Stimulated activated CD4-positive, alpha-beta T cell treated with anti-CD3 and anti-CD28 coated beads, Interleukin-12 subunit alpha, Interleukin-12 subunit beta, amount 100 ng/mL, for 24 hours (primary cell): ENCODE results near the gene KDM2A.
"Not testable (repeated sequence)": the region's sequence is repeated elsewhere in the genome, so short reads cannot be mapped to it uniquely, and the experiment has no call there.

Experiments used
- DNase-seq, 2 experiments: peaks; one replicate each; pipeline ENCODE4 v3.0.0-alpha.2; 2020; ENCODE audit warnings: low read depth in 2 of 2

KDM2A gene

GRCh38 chr11:67167719-67168118 is 48.7 kb downstream of the KDM2A start:
- DNase-seq, result no peak

DNA sequence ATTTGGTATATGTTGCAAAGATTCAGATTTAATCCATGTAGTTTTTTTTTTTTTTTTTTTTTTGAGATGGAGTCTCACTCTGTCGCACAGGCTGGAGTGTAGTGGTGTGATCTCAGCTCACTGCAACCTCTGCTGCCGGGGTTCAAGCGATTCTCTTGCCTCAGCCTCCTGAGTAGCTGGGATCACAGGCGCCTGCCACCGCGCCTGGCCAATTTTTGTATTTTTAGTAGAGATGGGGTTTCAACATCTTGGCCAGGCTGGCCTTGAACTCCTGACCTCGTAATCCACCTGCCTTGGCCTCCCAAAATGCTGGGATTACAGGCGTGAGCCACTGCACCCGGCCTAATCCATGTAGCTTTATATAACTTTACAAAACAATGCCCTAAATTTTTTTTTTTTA is 49.8 kb downstream of the KDM2A start:
- DNase-seq, result not testable (repeated sequence)

DNA sequence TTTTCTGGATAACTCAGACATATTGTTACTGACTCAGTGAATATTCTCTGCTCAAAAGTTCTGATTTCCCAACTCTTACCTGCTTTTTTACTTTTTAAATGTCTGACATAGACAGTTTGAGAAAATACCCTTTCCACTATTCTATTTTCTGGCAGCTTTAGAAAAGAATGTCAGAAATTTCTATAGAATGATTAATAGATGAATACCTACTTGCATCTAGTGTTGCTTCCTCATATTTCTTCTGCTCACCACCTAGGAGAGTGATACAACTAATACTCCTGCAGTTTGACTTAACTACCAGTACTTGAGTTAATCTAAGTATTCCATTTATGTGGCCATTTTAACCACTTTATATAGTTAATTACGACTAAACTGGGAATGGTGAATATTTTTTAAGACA is 55.2 kb downstream of the KDM2A start:
- no peak for DNase-seq

- DNase-seq, result no peak
Observed at GRCh38 chr11:67177399-67178281, 58.6 kb downstream of the KDM2A start.

DNA sequence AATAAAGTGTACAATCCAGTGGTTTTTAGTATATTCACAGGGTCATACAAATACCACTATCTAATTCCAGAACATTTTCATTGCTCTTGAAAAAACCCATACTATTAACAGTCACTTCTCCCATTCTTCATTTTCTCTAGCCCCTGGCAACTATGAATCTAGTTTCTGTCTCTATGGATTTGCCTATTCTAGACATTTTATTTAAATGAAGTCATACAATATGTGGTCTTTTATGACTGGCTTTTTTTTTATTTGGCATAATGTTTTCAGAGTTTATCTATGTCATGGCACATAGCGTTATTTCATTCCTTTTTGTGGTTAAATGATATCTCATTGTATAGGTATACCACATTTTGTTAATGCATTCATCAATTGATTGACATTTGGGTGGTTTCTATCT is 59.4 kb downstream of the KDM2A start:
- no peak for DNase-seq

DNA sequence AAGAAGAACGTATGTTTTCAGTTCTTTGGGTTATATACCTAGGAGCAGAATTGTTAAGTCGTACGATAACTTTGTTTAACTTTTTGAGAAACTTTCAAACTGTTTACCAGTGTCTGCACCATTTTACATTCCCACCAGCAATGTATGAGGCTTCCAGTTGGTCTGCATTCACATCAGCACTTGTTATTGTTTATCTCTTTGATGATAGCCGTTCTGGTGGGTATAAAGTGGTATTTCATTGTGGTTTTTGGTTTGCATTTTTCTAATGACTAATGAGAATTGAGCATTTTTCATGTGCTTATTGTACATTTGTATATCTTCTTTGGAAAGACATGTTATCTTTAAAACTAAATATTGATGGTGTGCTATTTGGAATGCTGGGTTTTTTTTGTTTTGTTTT is 59.8 kb downstream of the KDM2A start:
- no peak for DNase-seq

GRCh38 chr11:67179892-67180490 is 60.9 kb downstream of the KDM2A start:
- DNase-seq, result no peak

DNA sequence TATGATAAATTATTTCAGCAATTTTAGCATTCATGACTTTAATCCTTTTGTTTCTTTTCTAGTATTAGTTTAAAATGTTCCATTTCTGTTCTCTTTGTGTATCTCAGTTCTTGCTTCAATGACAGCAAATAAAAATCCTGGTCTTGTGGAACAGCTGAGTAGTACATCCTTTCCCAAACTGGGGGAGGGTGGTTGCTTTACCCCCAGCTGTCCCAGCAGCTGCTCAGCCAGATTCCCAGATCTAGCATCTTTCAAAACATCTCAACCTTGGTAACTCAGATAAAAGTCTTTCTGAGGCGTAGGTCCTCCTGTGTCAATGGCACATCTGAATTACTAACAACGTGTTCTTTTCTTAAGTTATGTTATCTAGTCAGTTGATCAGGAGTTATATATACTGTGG is 75.0 kb downstream of the KDM2A start:
- DNase-seq, result no peak

DNA sequence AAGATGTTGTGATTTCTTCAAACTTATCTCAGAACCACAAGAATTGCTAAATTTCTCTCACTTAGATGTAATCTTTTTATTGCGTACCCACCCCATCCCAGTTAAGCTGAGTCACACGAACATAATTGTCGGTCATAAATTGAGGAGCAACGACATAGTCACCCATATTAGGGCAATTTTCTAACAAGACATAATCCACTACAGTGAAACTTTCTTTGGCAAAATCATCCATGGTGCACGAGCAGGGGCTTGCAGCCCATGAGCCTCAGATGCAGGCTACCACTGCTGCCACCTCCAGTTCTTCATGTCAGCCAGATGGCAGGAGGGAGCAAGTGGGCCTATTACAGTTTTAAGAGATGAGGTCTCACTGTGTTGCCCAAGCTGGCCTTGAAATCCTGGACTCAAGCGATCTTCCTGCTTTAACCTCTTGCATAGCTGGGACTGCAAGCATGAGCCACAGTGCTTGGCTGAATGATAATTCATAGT is 77.0 kb downstream of the KDM2A start:
- no peak for DNase-seq

- no peak for DNase-seq
Observed at GRCh38 chr11:67197606-67198005, 78.5 kb downstream of the KDM2A start.

DNA sequence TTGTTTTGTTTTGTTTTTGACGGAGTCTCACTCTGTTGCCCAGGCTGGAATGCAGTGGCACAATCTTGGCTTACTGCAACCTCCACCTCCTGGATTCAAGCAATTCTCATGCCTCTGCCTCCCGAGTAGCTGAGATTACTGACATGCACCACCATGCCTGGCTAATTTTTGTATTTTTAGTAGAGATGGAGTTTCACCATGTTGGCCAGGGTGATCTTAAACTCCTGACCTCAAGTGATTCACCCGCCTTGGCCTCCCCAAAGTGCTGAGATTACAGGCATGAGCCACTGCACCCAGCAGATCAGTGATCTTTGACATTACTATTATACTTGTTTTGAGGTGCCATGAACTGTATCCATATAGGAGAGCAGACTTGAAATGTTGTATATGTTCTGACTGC is 79.7 kb downstream of the KDM2A start:
- not testable (repeated sequence) for DNase-seq

DNA sequence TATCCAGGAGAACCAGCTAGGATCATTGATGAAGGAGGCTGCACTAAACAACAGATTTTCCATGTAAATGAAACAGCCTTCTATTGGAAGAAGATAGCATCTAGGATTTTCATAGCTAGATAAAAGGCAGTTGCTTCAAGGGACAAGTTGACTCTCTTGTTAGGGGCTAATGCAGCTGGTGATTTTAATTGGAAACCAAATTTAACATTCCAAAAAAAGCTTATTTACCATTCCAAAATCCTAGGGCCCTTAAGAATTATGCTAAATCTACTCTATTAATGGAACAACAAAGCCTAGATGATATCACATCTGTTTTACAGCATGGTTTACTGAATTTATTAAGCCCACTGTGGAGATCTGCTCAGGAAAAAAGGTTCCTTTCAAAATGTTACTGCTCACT is 80.7 kb downstream of the KDM2A start:
- DNase-seq, result no peak

DNA sequence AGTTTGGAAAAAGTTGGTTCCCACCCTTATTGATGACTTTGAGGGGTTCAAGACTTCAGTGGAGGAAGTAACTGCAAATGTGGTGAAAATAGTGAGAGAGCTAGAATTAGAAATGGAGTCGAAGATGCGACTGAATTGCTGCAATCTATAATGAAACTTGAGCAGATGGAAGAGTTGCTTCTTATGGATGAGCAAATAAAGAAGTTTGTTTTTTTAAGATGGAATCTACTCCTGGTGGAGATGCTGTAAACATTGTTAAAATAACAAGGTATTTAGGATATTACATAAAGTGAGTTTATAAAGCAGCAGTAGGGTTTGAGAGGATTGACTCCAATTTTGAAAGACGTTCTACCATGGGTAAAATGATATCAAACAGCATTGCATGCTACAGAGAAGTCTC is 83.0 kb downstream of the KDM2A start:
- DNase-seq, result no peak

DNA sequence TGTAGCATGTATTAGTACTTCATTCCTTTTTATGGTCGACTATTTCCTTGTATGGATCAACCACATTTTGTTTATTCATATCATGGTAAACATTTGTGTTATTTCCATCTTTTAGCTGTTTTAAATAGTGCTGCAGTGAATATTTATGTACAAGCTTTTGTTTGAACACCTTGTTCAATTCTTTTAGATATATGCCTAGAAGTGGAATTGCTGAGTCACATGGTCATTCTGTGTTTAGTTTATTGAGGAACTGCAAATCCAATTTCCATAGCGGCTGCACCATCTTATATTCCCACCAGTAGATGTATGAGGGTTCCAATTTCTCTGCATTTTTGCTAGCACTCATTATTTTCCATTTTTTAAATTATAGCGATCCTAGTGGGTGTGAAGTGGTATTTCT is 85.8 kb downstream of the KDM2A start:
- no peak for DNase-seq

DNA sequence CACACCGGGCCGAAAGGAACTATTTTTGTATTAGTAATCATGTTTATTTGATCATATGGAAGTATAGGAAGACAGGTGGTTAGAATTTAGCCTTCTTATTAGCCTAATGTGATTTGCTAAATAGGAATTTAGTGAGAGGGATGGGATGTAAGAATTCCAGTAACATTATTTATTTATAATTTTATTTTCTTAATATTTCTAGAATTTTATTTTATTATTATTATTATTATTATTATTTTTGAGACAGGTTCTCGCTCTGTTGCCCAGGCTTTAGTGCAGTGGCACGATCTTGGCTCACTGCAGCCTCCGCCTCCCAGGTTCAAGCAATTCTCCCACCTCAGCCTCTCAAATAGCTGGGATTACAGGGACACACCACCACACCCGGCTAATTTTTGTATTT is 90.2 kb downstream of the KDM2A start:
- DNase-seq, result not testable (repeated sequence)

DNA sequence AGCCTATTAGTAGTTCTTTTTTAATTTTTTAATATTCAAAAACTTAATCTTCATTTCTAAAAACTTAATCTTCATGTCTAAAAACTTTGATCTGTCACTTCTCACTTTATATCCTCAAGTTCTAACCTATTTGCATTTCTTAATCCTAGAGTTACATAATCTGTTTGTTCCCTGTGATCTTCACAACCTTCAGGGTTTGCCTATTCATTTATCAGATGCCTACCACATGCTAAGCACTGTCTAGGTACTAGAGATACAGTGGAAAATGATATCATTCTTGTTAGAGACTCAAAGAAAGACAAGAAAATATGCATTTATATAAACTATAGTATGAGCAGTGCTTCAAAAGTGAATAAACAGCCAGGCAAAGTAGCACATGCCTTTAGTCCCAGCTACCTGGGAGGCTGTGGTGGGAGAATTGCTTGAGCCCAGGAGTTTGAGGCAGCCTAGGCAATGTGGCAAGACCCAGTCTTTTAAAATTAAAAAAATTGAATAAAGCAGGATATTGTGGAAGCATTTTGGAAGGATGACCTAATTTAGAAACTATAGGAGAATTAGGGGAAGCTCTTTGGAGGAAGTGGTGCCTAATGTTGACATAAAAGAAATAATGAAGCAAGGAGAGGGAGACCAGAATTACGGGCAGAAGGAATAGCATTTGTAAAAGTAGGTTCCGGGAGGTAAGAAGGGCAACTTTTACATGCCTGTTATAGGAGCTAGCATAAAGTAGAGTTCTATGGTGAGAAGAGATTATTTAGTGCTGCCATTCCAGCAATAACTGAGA is 92.8 kb downstream of the KDM2A start:
- no peak for DNase-seq

DNA sequence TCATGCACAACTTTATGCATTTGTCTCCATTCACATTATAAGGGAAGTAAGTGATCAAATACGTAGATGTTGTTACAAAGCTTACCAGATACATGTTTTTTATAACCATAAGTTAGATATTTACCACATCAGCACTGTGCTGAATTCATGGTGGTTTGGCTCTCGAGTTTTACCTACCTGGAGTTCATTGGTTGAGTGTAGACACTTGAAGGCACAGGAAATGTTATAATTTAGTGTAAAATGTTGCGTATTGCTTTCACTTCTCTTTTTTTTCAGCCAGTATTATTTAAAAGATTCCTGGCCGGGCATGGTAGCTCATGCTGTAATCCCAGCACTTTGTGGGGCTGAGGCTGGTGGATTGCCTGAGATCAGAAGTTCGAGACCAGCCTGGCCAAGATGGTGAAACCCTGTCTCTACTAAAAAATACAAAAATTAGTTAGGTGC is 94.1 kb downstream of the KDM2A start:
- DNase-seq, result no peak

GRCh38 chr11:67227726-67228125 is 108.7 kb downstream of the KDM2A start:
- no peak for DNase-seq

GRCh38 chr11:67230406-67230805 is 111.3 kb downstream of the KDM2A start:
- no peak for DNase-seq

- DNase-seq, result no peak
Observed at GRCh38 chr11:67230886-67231285, 111.8 kb downstream of the KDM2A start.

- DNase-seq, result no peak
Observed at GRCh38 chr11:67233584-67234190, 114.6 kb downstream of the KDM2A start.

GRCh38 chr11:67234571-67234970 is 115.5 kb downstream of the KDM2A start:
- DNase-seq, result not testable (repeated sequence)
